Measurements from ENCODE around the gene SEC14L3.

SEC14L3 gene

DNA sequence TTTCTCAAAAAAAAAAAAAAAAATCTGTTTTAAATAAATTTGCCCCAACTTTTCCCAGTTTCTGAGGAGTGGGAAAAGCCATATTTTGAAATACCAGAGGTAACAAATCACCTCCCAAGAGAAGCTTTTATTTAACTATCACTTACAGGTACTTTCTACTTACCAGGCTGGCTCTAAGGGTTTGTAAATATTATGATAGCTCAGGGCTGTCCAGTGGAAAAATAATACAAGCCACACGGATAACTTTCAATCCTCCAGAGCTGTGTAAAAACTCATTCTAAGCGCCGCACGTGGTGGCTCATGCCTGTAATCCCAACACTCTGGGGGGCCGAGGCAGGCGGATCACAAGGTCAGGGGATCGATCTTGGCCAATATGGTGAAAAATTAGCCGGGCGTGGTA is 39.3 kb upstream of the SEC14L3 start:
- Histone ChIP-seq H3K9me3 (ENCODE audit: insufficient read depth, low read length) (peaks cover 5% of the 10 kb centered on the region; the same call in 1 of the 2 replicates), H3K27me3 (ENCODE audit: insufficient read depth, insufficient read length) (no peaks in the 10 kb centered on the region), H3K36me3 (ENCODE audit: insufficient read depth, insufficient read length, low read length) (no peaks in the 10 kb centered on the region), H3K4me1 (ENCODE audit: insufficient read depth, insufficient read length) (no peaks in the 10 kb centered on the region), H3K4me3 (ENCODE audit: insufficient read length, low read depth) (no peak overlapping the region), H3K9ac (ENCODE audit: insufficient read length, low read depth) (no peak overlapping the region)
- no peak for TF ChIP-seq SUZ12 (IDR thresholded peaks at IDR 0.05; ENCODE audit: extremely low read depth, insufficient read depth, insufficient read length)
- no peak for TF ChIP-seq YY1 (IDR thresholded peaks at IDR 0.05; ENCODE audit: insufficient read depth, insufficient read length)
- TF ChIP-seq ZNF274 (IDR thresholded peaks at IDR 0.05; ENCODE audit: low read depth, low read length) = no peak
- no peak for DNase-seq (ENCODE audit: low read depth, low spot score)

DNA sequence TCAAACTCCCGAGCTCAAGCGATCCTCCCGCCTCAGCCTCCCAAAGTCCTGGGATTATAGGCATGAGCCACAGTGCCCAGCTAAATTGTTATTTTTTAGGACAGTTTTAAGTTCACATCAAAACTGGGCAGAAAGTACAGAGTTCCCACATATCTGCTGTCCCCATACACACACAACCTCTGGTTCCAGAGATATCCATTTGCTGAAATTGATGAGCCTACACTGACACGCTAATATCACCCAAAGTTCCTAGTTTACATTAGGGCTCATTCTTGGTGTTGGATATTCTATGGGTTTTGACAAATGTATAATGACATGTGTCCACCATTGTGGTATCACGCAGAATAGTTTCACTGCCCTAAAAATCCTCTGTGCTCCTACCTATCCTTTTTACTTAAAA is 36.4 kb upstream of the SEC14L3 start:
- Histone ChIP-seq H3K9me3 (ENCODE audit: insufficient read depth, low read length) (peaks cover 5% of the 10 kb centered on the region; the same call in 1 of the 2 replicates), H3K4me1 (ENCODE audit: insufficient read depth, insufficient read length) (no peaks in the 10 kb centered on the region), H3K36me3 (ENCODE audit: insufficient read depth, insufficient read length, low read length) (no peaks in the 10 kb centered on the region), H3K27me3 (ENCODE audit: insufficient read depth, insufficient read length) (no peaks in the 10 kb centered on the region), H3K4me3 (ENCODE audit: insufficient read length, low read depth) (no peak overlapping the region), H3K9ac (ENCODE audit: insufficient read length, low read depth) (no peak overlapping the region)
- no peak for TF ChIP-seq ZNF274 (IDR thresholded peaks at IDR 0.05; ENCODE audit: low read depth, low read length)
- no peak for TF ChIP-seq SUZ12 (IDR thresholded peaks at IDR 0.05; ENCODE audit: extremely low read depth, insufficient read depth, insufficient read length)
- no peak for TF ChIP-seq YY1 (IDR thresholded peaks at IDR 0.05; ENCODE audit: insufficient read depth, insufficient read length)
- DNase-seq (ENCODE audit: low read depth, low spot score) = no peak

DNA sequence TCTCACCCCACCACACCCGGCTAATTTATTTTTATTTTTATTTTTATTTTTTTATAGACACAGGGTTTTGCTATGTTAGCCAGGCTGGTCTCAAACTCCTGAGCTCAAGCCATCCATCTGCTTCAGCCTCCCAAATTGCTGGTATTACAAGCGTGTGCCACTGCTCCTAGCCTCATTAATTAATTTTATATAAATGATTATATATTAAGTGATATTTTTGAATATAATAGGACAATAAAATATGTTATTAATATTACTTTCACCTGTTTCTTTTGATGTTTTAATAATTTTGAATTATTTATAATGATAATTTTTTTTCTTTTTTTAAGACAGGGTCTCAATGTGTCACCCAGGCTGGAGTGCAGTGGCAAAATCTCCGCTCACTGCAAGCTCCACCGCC is 35.9 kb upstream of the SEC14L3 start:
- H3K4me3 ChIP-seq (ENCODE audit: insufficient read length, low read depth) = no peak overlapping the region
- no peak overlapping the region for H3K9ac ChIP-seq (ENCODE audit: insufficient read length, low read depth)
- no peak for DNase-seq (ENCODE audit: low read depth, low spot score)
- no peaks in the 10 kb centered on the region for H3K36me3 ChIP-seq (ENCODE audit: insufficient read depth, insufficient read length, low read length)
- no peaks in the 10 kb centered on the region for H3K4me1 ChIP-seq (ENCODE audit: insufficient read depth, insufficient read length)
- TF ChIP-seq YY1 (IDR thresholded peaks at IDR 0.05; ENCODE audit: insufficient read depth, insufficient read length) (no peak), SUZ12 (IDR thresholded peaks at IDR 0.05; ENCODE audit: extremely low read depth, insufficient read depth, insufficient read length) (no peak), ZNF274 (IDR thresholded peaks at IDR 0.05; ENCODE audit: low read depth, low read length) (no peak)
- no peaks in the 10 kb centered on the region for H3K27me3 ChIP-seq (ENCODE audit: insufficient read depth, insufficient read length)
- peaks cover 5% of the 10 kb centered on the region; the same call in 1 of the 2 replicates for H3K9me3 ChIP-seq (ENCODE audit: insufficient read depth, low read length)

DNA sequence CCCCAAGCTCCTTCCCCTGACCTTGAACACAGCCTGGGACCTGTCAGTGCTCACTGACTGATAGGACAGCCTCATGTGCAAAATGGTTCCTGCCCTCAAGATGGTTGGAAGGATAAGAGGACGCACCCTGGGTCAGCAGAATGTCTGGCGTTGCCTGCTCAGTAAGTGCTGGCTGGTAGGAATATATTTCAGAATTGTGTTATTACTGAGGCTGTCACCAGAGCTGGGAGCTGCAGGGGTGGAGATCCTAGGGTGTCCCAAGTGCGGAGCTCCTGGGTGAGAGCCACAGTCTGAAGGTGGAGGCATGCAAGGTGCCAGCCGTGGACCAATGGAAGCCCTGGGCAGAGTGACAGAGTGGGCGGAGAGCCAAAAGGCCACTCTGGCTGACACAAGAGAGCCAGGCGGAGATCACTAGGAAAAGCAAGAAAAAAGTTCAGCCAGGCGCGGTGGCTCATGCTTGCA is 34.7 kb upstream of the SEC14L3 start:
- Histone ChIP-seq H3K4me1 (ENCODE audit: insufficient read depth, insufficient read length) (no peaks in the 10 kb centered on the region), H3K27me3 (ENCODE audit: insufficient read depth, insufficient read length) (no peaks in the 10 kb centered on the region), H3K9ac (ENCODE audit: insufficient read length, low read depth) (no peak overlapping the region), H3K9me3 (ENCODE audit: insufficient read depth, low read length) (no peaks in the 10 kb centered on the region), H3K36me3 (ENCODE audit: insufficient read depth, insufficient read length, low read length) (no peaks in the 10 kb centered on the region), H3K4me3 (ENCODE audit: insufficient read length, low read depth) (no peak overlapping the region)
- TF ChIP-seq YY1 (IDR thresholded peaks at IDR 0.05; ENCODE audit: insufficient read depth, insufficient read length) = no peak
- DNase-seq (ENCODE audit: low read depth, low spot score) = no peak

DNA sequence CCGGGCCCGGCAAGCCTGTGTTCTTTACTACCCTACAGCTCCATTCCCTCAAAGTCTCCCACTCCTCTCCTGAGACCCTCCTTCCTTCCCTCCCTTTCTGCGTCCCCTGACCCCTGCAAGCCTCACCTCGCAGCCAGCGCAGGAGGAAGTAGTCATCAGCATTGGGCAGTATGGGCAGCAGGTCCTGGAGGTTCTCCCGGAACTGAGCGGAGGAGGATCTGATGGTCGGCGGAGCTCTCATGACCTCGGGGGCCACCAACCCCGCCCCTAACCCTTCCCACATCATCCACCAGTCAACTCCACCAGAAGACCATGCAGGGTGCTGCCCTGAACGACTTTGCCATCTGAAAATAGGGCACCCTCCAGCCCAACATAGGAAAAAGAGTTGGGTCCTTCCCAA is 31.7 kb upstream of the SEC14L3 start:
- H3K4me3 ChIP-seq (ENCODE audit: insufficient read length, low read depth) = no peak overlapping the region
- H3K9ac ChIP-seq (ENCODE audit: insufficient read length, low read depth) = no peak overlapping the region
- H3K4me1 ChIP-seq (ENCODE audit: insufficient read depth, insufficient read length) = no peaks in the 10 kb centered on the region
- H3K9me3 ChIP-seq (ENCODE audit: insufficient read depth, low read length) = no peaks in the 10 kb centered on the region
- TF ChIP-seq ZNF274 (IDR thresholded peaks at IDR 0.05; ENCODE audit: low read depth, low read length) = no peak
- TF ChIP-seq SUZ12 (IDR thresholded peaks at IDR 0.05; ENCODE audit: extremely low read depth, insufficient read depth, insufficient read length) = no peak
- TF ChIP-seq YY1 (IDR thresholded peaks at IDR 0.05; ENCODE audit: insufficient read depth, insufficient read length) = no peak
- DNase-seq (ENCODE audit: low read depth, low spot score) = no peak
- H3K27me3 ChIP-seq (ENCODE audit: insufficient read depth, insufficient read length) = no peaks in the 10 kb centered on the region
- H3K36me3 ChIP-seq (ENCODE audit: insufficient read depth, insufficient read length, low read length) = no peaks in the 10 kb centered on the region

DNA sequence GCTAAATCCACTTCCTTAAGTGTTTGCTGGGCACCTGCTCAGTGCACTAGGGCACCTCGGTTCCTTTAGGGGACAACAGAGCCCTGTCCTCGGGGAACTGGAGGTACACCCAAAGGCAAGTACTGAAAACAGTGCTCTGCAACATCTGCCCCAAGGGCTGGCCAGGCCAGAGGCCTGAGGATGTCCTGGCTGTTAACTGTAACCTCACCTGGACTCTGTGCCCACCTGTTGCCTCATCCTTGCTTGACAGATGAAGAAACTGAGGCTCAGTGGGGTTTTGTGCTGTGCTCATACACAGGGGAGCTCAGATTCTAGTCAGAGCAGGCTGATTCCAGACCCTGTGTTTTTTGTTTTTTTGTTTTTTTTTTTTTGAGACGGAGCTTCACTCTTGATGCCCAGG is 31.1 kb upstream of the SEC14L3 start:
- H3K36me3 ChIP-seq (ENCODE audit: insufficient read depth, insufficient read length, low read length) = no peaks in the 10 kb centered on the region
- no peak overlapping the region for H3K4me3 ChIP-seq (ENCODE audit: insufficient read length, low read depth)
- no peaks in the 10 kb centered on the region for H3K9me3 ChIP-seq (ENCODE audit: insufficient read depth, low read length)
- H3K4me1 ChIP-seq (ENCODE audit: insufficient read depth, insufficient read length) = no peaks in the 10 kb centered on the region
- no peaks in the 10 kb centered on the region for H3K27me3 ChIP-seq (ENCODE audit: insufficient read depth, insufficient read length)
- no peak for TF ChIP-seq ZNF274 (IDR thresholded peaks at IDR 0.05; ENCODE audit: low read depth, low read length)
- no peak for TF ChIP-seq YY1 (IDR thresholded peaks at IDR 0.05; ENCODE audit: insufficient read depth, insufficient read length)
- no peak for TF ChIP-seq SUZ12 (IDR thresholded peaks at IDR 0.05; ENCODE audit: extremely low read depth, insufficient read depth, insufficient read length)
- DNase-seq (ENCODE audit: low read depth, low spot score) = no peak
- no peak overlapping the region for H3K9ac ChIP-seq (ENCODE audit: insufficient read length, low read depth)

DNA sequence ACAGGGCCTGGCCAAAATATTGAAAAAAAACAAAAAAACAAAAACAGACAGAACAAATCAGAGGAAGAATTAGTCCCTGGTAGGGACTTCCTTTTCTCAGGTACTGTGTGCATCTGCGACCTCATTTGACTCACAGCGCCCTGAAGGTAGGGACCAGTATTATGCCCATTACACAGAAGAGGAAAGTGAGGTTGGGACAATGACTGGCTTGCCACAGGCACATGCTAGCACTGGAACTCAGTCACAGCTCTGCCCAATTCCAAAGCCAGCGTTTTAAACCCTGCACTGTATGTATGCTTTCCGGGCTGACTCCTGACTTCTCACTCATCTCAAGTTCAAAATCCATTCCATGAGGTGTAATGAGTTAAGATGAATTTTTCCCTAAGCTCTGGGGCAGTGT is 30.3 kb upstream of the SEC14L3 start:
- no peak for TF ChIP-seq SUZ12 (IDR thresholded peaks at IDR 0.05; ENCODE audit: extremely low read depth, insufficient read depth, insufficient read length)
- no peak for TF ChIP-seq YY1 (IDR thresholded peaks at IDR 0.05; ENCODE audit: insufficient read depth, insufficient read length)
- TF ChIP-seq ZNF274 (IDR thresholded peaks at IDR 0.05; ENCODE audit: low read depth, low read length) = no peak
- Histone ChIP-seq H3K27me3 (ENCODE audit: insufficient read depth, insufficient read length) (no peaks in the 10 kb centered on the region), H3K4me3 (ENCODE audit: insufficient read length, low read depth) (no peak overlapping the region), H3K9me3 (ENCODE audit: insufficient read depth, low read length) (no peaks in the 10 kb centered on the region), H3K36me3 (ENCODE audit: insufficient read depth, insufficient read length, low read length) (no peaks in the 10 kb centered on the region), H3K9ac (ENCODE audit: insufficient read length, low read depth) (no peak overlapping the region), H3K4me1 (ENCODE audit: insufficient read depth, insufficient read length) (no peaks in the 10 kb centered on the region)
- no peak for DNase-seq (ENCODE audit: low read depth, low spot score)

DNA sequence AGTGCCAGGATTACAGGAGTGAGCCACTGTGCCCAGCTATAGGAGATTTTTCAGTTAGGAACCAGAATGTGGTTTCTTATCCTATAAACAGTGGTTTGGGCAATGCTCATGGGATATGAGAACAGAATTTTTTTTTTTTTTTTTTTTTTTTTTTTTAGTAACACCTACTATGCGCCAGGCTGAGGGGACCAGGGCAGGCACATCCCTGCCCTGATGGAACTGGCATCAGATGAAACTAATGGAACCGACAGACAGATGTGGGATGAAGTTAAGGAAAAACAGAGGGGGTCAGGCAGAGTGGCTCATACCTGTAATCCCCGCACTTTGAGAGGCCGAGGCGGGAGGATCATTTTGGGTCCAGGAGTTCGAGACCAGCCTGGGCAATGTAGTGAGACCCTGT is 28.8 kb upstream of the SEC14L3 start:
- DNase-seq (ENCODE audit: low read depth, low spot score) = no peak
- Histone ChIP-seq H3K27me3 (ENCODE audit: insufficient read depth, insufficient read length) (no peaks in the 10 kb centered on the region), H3K4me3 (ENCODE audit: insufficient read length, low read depth) (no peak overlapping the region), H3K4me1 (ENCODE audit: insufficient read depth, insufficient read length) (peaks cover 2% of the 10 kb centered on the region), H3K9ac (ENCODE audit: insufficient read length, low read depth) (no peak overlapping the region), H3K9me3 (ENCODE audit: insufficient read depth, low read length) (no peaks in the 10 kb centered on the region), H3K36me3 (ENCODE audit: insufficient read depth, insufficient read length, low read length) (no peaks in the 10 kb centered on the region)
- TF ChIP-seq YY1 (IDR thresholded peaks at IDR 0.05; ENCODE audit: insufficient read depth, insufficient read length) = no peak
- no peak for TF ChIP-seq ZNF274 (IDR thresholded peaks at IDR 0.05; ENCODE audit: low read depth, low read length)
- TF ChIP-seq SUZ12 (IDR thresholded peaks at IDR 0.05; ENCODE audit: extremely low read depth, insufficient read depth, insufficient read length) = no peak
